Measurements from ENCODE around the gene QRICH1. TPM values are rescaled to one million over a fixed set of nuclear protein-coding genes. Genes with fewer than 3 reads are reported as not detected.
A peak's percentile ranks its signal among the peaks of the same experiment; 100 is the strongest.

QRICH1 gene
- total RNA-seq, 2 donors from 2014 or later: 83.7 to 110 TPM

GRCh38 chr3:49017229-49017970 is 76.5 kb downstream of the QRICH1 start:
- H3K9me3 ChIP-seq: no peaks in the 10 kb centered on the region
- H3K27me3 ChIP-seq (replicated peaks; ENCODE audit: insufficient read depth): no peaks in the 10 kb centered on the region
- ATAC-seq (ENCODE audit: insufficient number of reproducible peaks, low FRiP score, low read depth) (no peak), DNase-seq (ENCODE audit: low spot score) (no peak)
- TF ChIP-seq CTCF (IDR thresholded peaks at IDR 0.05): no peak
- H3K4me1 ChIP-seq (ENCODE audit: control insufficient read depth in 1 of 2, low read depth in 2 of 2): peaks cover 25 to 31% of the 10 kb centered on the region in 2 donors
- peak overlapping the region; percentile 73 to 76 for H3K27ac ChIP-seq
- H3K4me3 ChIP-seq: peak overlapping the region; percentile 85
- H3K36me3 ChIP-seq: peaks cover 24% of the 10 kb centered on the region

- no peak overlapping the region for H3K4me3 ChIP-seq
- peaks cover 29% of the 10 kb centered on the region for H3K36me3 ChIP-seq
- no peaks in the 10 kb centered on the region for H3K9me3 ChIP-seq
- TF ChIP-seq CTCF (IDR thresholded peaks at IDR 0.05): no peak
- H3K4me1 ChIP-seq (ENCODE audit: control insufficient read depth in 1 of 2, low read depth in 2 of 2): peaks cover 25 to 31% of the 10 kb centered on the region in 2 donors
- DNase-seq (ENCODE audit: low spot score) (no peak), ATAC-seq (ENCODE audit: insufficient number of reproducible peaks, low FRiP score, low read depth) (no peak)
- no peaks in the 10 kb centered on the region for H3K27me3 ChIP-seq (replicated peaks; ENCODE audit: insufficient read depth)
- no peak overlapping the region for H3K27ac ChIP-seq
Observed at GRCh38 chr3:49016414-49017228, 77.2 kb downstream of the QRICH1 start.

GRCh38 chr3:49015765-49016164 is 78.1 kb downstream of the QRICH1 start:
- TF ChIP-seq CTCF (IDR thresholded peaks at IDR 0.05): no peak
- Histone ChIP-seq H3K27ac (no peak overlapping the region), H3K4me1 (ENCODE audit: control insufficient read depth in 1 of 2, low read depth in 2 of 2) (peaks cover 25 to 30% of the 10 kb centered on the region in 2 donors), H3K9me3 (no peaks in the 10 kb centered on the region), H3K27me3 (replicated peaks; ENCODE audit: insufficient read depth) (no peaks in the 10 kb centered on the region), H3K4me3 (no peak overlapping the region), H3K36me3 (peaks cover 29% of the 10 kb centered on the region)
- no peak for ATAC-seq (ENCODE audit: insufficient number of reproducible peaks, low FRiP score, low read depth)
- no peak for DNase-seq (ENCODE audit: low spot score)

- TF ChIP-seq CTCF (IDR thresholded peaks at IDR 0.05): no peak
- DNase-seq (ENCODE audit: low spot score) (no peak), ATAC-seq (ENCODE audit: insufficient number of reproducible peaks, low FRiP score, low read depth) (no peak)
- peaks cover 19 to 23% of the 10 kb centered on the region in 2 donors for H3K4me1 ChIP-seq (ENCODE audit: control insufficient read depth in 1 of 2, low read depth in 2 of 2)
- H3K27ac ChIP-seq: no peak overlapping the region
- no peaks in the 10 kb centered on the region for H3K9me3 ChIP-seq
- H3K36me3 ChIP-seq: peaks cover 29% of the 10 kb centered on the region
- H3K27me3 ChIP-seq (replicated peaks; ENCODE audit: insufficient read depth): no peaks in the 10 kb centered on the region
- no peak overlapping the region for H3K4me3 ChIP-seq
Observed at GRCh38 chr3:49015072-49015471, 78.8 kb downstream of the QRICH1 start.

Measured in thoracic aorta (tissue), 2 donors.